H1 (cell line): ENCODE measurements around the gene UBAP1L. TPM values are rescaled to one million over a fixed set of nuclear protein-coding genes. Genes with fewer than 3 reads are reported as not detected.

Experiments
- CEBPB ChIP-seq: IDR thresholded peaks from 2 replicates; pipeline ENCODE4 v1.6.1; 2012; ENCODE audit warnings: low read depth, low read length
- RFX5 ChIP-seq: IDR thresholded peaks from 2 replicates; pipeline ENCODE4 v1.6.1; 2011; ENCODE audit warnings: low read depth, low read length, improper control_type of control experiment, borderline replicate concordance
- SUZ12 ChIP-seq: fragments of 200-600 bp; sonication (generic); IDR thresholded peaks from 2 replicates; pipeline ENCODE4 v1.6.1; 2012; ENCODE audit warnings: mild to moderate bottlenecking, inconsistent platforms, low read length, moderate library complexity, mixed read lengths
- TCF12 ChIP-seq: IDR thresholded peaks from 2 replicates; pipeline ENCODE4 v1.6.1; 2011; ENCODE audit warnings: low read depth, mild to moderate bottlenecking, low read length
- polyA plus RNA-seq, 7 experiments: library from polyadenylated mRNA; depleted of rRNA in 3 of 7; stranded (reverse) in 5 of 7; unstranded in 2 of 7; fragments of >200 nt in 5 of 7; fragments of 200-250 nt in 2 of 7; gene quantifications; 1 replicate in 5 of 7; 2 replicates in 1 of 7; 4 replicates in 1 of 7; pipeline versions ENCODE4 v1.2.1 to v1.2.3, GENCODE V29; 2011 to 2013; ENCODE audit warnings: missing spikeins in 2 of 7, mixed read lengths in 2 of 7
- small RNA-seq: library from polyadenylated mRNA; stranded (forward); fragments of <200 nt; extraction: miRNeasy Mini kit (QIAGEN cat#:217004); gene quantifications from one replicate; pipeline ENCODE3, GENCODE V24; 2013; ENCODE audit not compliant: insufficient read depth
- total RNA-seq: library from RNA; stranded (reverse); fragmentation: NEBNext Ultra II Directional; extraction: Animal tissue kit (Norgen Biotek cat#: 25700); gene quantifications from 2 replicates; pipeline ENCODE4 v1.2.1, GENCODE V29; 2021
- TF ChIP-seq, protein P1 (sequence below): IDR thresholded peaks from 2 replicates; pipeline ENCODE4 v1.6.1; 2011; ENCODE audit warnings: low read length, improper control_type of control experiment

The UBAP1L gene
- total and polyA plus RNA-seq, 2 of the 8 experiments (the other 6 are each of a cell fraction or from before 2014, with no cell fraction given), result 0.67 to 1.7 TPM

DNA sequence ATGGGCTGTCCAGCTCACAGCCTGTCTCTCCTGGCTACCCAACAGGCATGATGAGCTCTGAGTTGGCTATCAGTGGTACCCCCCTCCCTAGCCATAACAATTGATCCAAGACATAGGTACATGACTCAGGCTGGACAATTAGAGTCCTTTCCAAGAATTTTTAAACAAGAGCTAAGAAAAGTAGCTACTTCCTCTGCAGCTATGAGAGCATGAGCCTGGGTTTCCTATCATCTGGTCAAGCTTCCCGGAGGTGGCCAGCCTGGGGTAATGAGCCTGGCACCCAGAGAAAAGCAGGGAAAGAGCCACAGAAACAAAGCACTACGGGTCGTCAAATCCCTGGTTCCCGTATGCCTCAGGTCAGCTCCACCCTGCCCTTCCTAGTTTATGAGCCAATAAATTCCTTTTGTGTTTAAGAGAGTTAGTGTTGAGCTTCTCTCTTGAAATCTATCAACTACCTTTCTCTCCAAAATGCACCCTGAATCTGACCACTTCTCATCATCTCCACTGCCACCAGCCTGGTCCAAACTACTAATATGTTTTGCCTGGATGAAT lies 72.1 kb downstream of the UBAP1L start (continued):
- no peak for TF ChIP-seq SUZ12
- TF ChIP-seq CEBPB, result no peak
- TF ChIP-seq, protein P1, sequence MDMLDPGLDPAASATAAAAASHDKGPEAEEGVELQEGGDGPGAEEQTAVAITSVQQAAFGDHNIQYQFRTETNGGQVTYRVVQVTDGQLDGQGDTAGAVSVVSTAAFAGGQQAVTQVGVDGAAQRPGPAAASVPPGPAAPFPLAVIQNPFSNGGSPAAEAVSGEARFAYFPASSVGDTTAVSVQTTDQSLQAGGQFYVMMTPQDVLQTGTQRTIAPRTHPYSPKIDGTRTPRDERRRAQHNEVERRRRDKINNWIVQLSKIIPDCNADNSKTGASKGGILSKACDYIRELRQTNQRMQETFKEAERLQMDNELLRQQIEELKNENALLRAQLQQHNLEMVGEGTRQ, result no peak
- no peak for TF ChIP-seq RFX5
- TF ChIP-seq TCF12, result no peak

Small RNA genes within 50 kb of the gene (small RNA-seq; reads per million reads assigned to genes)
- not detected for gene AC013553.1

Other genes with a start within 250 kb of the UBAP1L start
- gene ANKDD1A, start 203.3 kb downstream of the UBAP1L start, total RNA-seq, result 5.0 and 5.7 TPM in 2 replicates
- 4.1 and 6.8 TPM in 2 replicates for gene ANKDD1A, start 203.3 kb downstream of the UBAP1L start, polyA plus RNA-seq (2011; rRNA removed)
- gene SPG21, start 125.3 kb downstream of the UBAP1L start, total RNA-seq, result 68.6 and 72.7 TPM in 2 replicates
- gene SPG21, start 125.3 kb downstream of the UBAP1L start, polyA plus RNA-seq (2011; rRNA removed), result 51.4 and 67.3 TPM in 2 replicates
- gene MTFMT, start 85.6 kb downstream of the UBAP1L start, total RNA-seq, result 16.5 and 20.8 TPM in 2 replicates
- 6.8 and 7.7 TPM in 2 replicates for gene MTFMT, start 85.6 kb downstream of the UBAP1L start, polyA plus RNA-seq (2011; rRNA removed)
- gene SLC51B, start 69.8 kb downstream of the UBAP1L start, total RNA-seq, result not detected in 2 replicates
- gene SLC51B, start 69.8 kb downstream of the UBAP1L start, polyA plus RNA-seq (2011; rRNA removed), result not detected in 2 replicates
- 9.3 and 10.3 TPM in 2 replicates for gene RASL12, start 47.2 kb downstream of the UBAP1L start, total RNA-seq
- gene RASL12, start 47.2 kb downstream of the UBAP1L start, polyA plus RNA-seq (2011; rRNA removed), result 9.5 and 16.7 TPM in 2 replicates
- not detected in 2 replicates for gene KBTBD13, start 38.5 kb downstream of the UBAP1L start, total RNA-seq
- not detected in 2 replicates for gene KBTBD13, start 38.5 kb downstream of the UBAP1L start, polyA plus RNA-seq (2011; rRNA removed)
- gene PDCD7, start 18.6 kb upstream of the UBAP1L start, total RNA-seq, result 25.5 and 25.6 TPM in 2 replicates
- gene PDCD7, start 18.6 kb upstream of the UBAP1L start, polyA plus RNA-seq (2011; rRNA removed), result 9.9 and 11.5 TPM in 2 replicates
- 53.6 and 56.4 TPM in 2 replicates for gene CLPX, start 70.1 kb upstream of the UBAP1L start, total RNA-seq
- 9.7 and 10.5 TPM in 2 replicates for gene CLPX, start 70.1 kb upstream of the UBAP1L start, polyA plus RNA-seq (2011; rRNA removed)
- gene CILP, start 96.3 kb upstream of the UBAP1L start, total RNA-seq, result not detected in 2 replicates
- gene CILP, start 96.3 kb upstream of the UBAP1L start, polyA plus RNA-seq (2011; rRNA removed), result 0.02 TPM in 1 of 2 replicates, not detected in the other
- 3.7 and 5.0 TPM in 2 replicates for gene PARP16, start 171.7 kb upstream of the UBAP1L start, total RNA-seq
- gene PARP16, start 171.7 kb upstream of the UBAP1L start, polyA plus RNA-seq (2011; rRNA removed), result 3.7 and 3.8 TPM in 2 replicates
- gene RNU5A-1, start 180.9 kb upstream of the UBAP1L start, total RNA-seq, result not detected in 2 replicates
- gene RNU5A-1, start 180.9 kb upstream of the UBAP1L start, polyA plus RNA-seq (2011; rRNA removed), result not detected in 2 replicates
- not detected in 2 replicates for gene RNU5B-1, start 189.5 kb upstream of the UBAP1L start, total RNA-seq
- not detected in 2 replicates for gene RNU5B-1, start 189.5 kb upstream of the UBAP1L start, polyA plus RNA-seq (2011; rRNA removed)